HCT116 (cell line): Measurements from ENCODE around the gene EFCAB8.

Source experiments
- EGR1 ChIP-seq: IDR thresholded peaks from 2 replicates; pipeline ENCODE4 v1.6.1; 2012; ENCODE audit warnings: low read depth
- EZH2phosphoT487 ChIP-seq: fragments of 200-600 bp; IDR thresholded peaks from 2 replicates; pipeline ENCODE4 v1.6.1; 2018; ENCODE audit warnings: antibody characterized with exemption, borderline replicate concordance
- POLR2A ChIP-seq: IDR thresholded peaks from 2 replicates; pipeline ENCODE4 v1.7.0; 2011; ENCODE audit warnings: borderline replicate concordance; ENCODE audit not compliant: insufficient read depth, insufficient read length; ENCODE audit errors: extremely low read depth
- POLR2AphosphoS5 ChIP-seq: IDR thresholded peaks from 2 replicates; pipeline ENCODE4 v1.6.1; 2011; ENCODE audit warnings: mild to moderate bottlenecking, low read depth, low read length, moderate library complexity
- RAD21 ChIP-seq: IDR thresholded peaks from 2 replicates; pipeline ENCODE4 v1.6.1; 2012; ENCODE audit warnings: low read depth, mild to moderate bottlenecking
- SIN3A ChIP-seq: IDR thresholded peaks from 2 replicates; pipeline ENCODE4 v1.6.1; 2012; ENCODE audit warnings: low read depth
- SRF ChIP-seq: IDR thresholded peaks from 2 replicates; pipeline ENCODE4 v1.6.1; 2012; ENCODE audit warnings: low read depth
- YY1 ChIP-seq: IDR thresholded peaks from 2 replicates; pipeline ENCODE4 v1.6.1; 2011; ENCODE audit warnings: low read length, low read depth, moderate library complexity, mild to moderate bottlenecking; ENCODE audit not compliant: insufficient replicate concordance; ENCODE audit errors: extremely low read depth
- TF ChIP-seq, protein P1 (sequence below): IDR thresholded peaks from 2 replicates; pipeline ENCODE4 v1.6.1; 2012
- TF ChIP-seq, protein P2 (sequence below), 3 experiments: fragments of 200-600 bp in 1 of 3; sonication (generic) in 1 of 3; IDR thresholded peaks in 2 of 3; conservative IDR thresholded peaks in 1 of 3; 2 replicates each; pipeline ENCODE4 v1.5.1; 2012 to 2017; ENCODE audit warnings: low read depth in 2 of 3, low read length in 2 of 3, antibody characterized with exemption in 1 of 3, borderline replicate concordance in 1 of 3, control low read depth in 1 of 3, mild to moderate bottlenecking in 1 of 3, mixed read lengths in 1 of 3, mixed run types in 1 of 3, moderate library complexity in 1 of 3; ENCODE audit not compliant: insufficient read depth in 1 of 3
- TF ChIP-seq, protein P3 (sequence below): IDR thresholded peaks from 2 replicates; pipeline ENCODE4 v1.6.1; 2012
- TF ChIP-seq, protein P4 (sequence below): IDR thresholded peaks from 2 replicates; pipeline ENCODE4 v1.6.1; 2011; ENCODE audit warnings: mild to moderate bottlenecking, low read length, moderate library complexity; ENCODE audit not compliant: insufficient replicate concordance; ENCODE audit errors: extremely low read depth
- TF ChIP-seq, protein P5 (sequence below): IDR thresholded peaks from 2 replicates; pipeline ENCODE4 v1.6.1; 2012; ENCODE audit warnings: low read depth

DNA sequence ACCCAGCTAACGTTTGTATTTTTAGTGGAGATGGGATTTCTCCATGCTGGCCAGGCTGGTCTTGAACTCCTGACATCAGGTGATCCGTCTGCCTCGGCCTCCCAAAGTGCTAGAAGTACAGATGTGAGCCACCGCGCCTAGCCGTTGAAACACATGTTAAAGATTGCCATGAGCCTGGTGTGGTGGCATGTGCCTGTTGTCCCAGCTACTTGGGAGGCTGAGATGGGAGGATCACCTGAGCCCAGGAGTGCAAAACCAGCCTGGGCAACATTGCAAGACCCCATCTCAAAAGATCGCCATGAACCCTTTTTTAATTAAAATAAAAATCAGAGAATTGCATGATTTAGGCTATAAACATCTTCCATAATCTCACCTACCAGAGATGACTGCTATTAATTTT, 2.7 kb downstream of the EFCAB8 start:
- no peak for TF ChIP-seq POLR2A
- TF ChIP-seq POLR2AphosphoS5: no peak
- TF ChIP-seq EGR1: no peak
- TF ChIP-seq, protein P1, sequence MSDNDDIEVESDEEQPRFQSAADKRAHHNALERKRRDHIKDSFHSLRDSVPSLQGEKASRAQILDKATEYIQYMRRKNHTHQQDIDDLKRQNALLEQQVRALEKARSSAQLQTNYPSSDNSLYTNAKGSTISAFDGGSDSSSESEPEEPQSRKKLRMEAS: no peak
- TF ChIP-seq, protein P2, sequence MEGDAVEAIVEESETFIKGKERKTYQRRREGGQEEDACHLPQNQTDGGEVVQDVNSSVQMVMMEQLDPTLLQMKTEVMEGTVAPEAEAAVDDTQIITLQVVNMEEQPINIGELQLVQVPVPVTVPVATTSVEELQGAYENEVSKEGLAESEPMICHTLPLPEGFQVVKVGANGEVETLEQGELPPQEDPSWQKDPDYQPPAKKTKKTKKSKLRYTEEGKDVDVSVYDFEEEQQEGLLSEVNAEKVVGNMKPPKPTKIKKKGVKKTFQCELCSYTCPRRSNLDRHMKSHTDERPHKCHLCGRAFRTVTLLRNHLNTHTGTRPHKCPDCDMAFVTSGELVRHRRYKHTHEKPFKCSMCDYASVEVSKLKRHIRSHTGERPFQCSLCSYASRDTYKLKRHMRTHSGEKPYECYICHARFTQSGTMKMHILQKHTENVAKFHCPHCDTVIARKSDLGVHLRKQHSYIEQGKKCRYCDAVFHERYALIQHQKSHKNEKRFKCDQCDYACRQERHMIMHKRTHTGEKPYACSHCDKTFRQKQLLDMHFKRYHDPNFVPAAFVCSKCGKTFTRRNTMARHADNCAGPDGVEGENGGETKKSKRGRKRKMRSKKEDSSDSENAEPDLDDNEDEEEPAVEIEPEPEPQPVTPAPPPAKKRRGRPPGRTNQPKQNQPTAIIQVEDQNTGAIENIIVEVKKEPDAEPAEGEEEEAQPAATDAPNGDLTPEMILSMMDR (IDR thresholded peaks at IDR 0.05 in 2 of 3, conservative IDR thresholded peaks at IDR 0.05 in 1 of 3; ENCODE audit: borderline replicate concordance in 1 of 3, insufficient read depth in 1 of 3, low read depth in 2 of 3, low read length in 2 of 3): no peak
- no peak for TF ChIP-seq YY1
- no peak for TF ChIP-seq RAD21
- TF ChIP-seq SRF: no peak
- TF ChIP-seq, protein P3, sequence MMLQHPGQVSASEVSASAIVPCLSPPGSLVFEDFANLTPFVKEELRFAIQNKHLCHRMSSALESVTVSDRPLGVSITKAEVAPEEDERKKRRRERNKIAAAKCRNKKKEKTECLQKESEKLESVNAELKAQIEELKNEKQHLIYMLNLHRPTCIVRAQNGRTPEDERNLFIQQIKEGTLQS: no peak
- TF ChIP-seq, protein P4, sequence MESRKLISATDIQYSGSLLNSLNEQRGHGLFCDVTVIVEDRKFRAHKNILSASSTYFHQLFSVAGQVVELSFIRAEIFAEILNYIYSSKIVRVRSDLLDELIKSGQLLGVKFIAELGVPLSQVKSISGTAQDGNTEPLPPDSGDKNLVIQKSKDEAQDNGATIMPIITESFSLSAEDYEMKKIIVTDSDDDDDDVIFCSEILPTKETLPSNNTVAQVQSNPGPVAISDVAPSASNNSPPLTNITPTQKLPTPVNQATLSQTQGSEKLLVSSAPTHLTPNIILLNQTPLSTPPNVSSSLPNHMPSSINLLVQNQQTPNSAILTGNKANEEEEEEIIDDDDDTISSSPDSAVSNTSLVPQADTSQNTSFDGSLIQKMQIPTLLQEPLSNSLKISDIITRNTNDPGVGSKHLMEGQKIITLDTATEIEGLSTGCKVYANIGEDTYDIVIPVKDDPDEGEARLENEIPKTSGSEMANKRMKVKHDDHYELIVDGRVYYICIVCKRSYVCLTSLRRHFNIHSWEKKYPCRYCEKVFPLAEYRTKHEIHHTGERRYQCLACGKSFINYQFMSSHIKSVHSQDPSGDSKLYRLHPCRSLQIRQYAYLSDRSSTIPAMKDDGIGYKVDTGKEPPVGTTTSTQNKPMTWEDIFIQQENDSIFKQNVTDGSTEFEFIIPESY: no peak
- TF ChIP-seq, protein P5, sequence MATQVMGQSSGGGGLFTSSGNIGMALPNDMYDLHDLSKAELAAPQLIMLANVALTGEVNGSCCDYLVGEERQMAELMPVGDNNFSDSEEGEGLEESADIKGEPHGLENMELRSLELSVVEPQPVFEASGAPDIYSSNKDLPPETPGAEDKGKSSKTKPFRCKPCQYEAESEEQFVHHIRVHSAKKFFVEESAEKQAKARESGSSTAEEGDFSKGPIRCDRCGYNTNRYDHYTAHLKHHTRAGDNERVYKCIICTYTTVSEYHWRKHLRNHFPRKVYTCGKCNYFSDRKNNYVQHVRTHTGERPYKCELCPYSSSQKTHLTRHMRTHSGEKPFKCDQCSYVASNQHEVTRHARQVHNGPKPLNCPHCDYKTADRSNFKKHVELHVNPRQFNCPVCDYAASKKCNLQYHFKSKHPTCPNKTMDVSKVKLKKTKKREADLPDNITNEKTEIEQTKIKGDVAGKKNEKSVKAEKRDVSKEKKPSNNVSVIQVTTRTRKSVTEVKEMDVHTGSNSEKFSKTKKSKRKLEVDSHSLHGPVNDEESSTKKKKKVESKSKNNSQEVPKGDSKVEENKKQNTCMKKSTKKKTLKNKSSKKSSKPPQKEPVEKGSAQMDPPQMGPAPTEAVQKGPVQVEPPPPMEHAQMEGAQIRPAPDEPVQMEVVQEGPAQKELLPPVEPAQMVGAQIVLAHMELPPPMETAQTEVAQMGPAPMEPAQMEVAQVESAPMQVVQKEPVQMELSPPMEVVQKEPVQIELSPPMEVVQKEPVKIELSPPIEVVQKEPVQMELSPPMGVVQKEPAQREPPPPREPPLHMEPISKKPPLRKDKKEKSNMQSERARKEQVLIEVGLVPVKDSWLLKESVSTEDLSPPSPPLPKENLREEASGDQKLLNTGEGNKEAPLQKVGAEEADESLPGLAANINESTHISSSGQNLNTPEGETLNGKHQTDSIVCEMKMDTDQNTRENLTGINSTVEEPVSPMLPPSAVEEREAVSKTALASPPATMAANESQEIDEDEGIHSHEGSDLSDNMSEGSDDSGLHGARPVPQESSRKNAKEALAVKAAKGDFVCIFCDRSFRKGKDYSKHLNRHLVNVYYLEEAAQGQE: no peak
- no peak for TF ChIP-seq SIN3A
- TF ChIP-seq EZH2phosphoT487: no peak
